HG02678 (cell line): ENCODE results near the gene UGGT2.
"Not testable (repeated sequence)": the region's sequence is repeated elsewhere in the genome, so short reads cannot be mapped to it uniquely, and the experiment has no call there.

Source experiments
- ATAC-seq: cut with Tn5 transposase; IDR thresholded peaks from one replicate; pipeline ENCODE4 v1.9.1; 2021; ENCODE audit warnings: mild to moderate bottlenecking, moderate library complexity; ENCODE audit not compliant: unreplicated experiment

The UGGT2 gene

GRCh38 chr13:95898256-95898655, 154.9 kb downstream of the UGGT2 start:
- ATAC-seq: no peak

GRCh38 chr13:95896301-95896700, 156.9 kb downstream of the UGGT2 start:
- ATAC-seq: no peak

- ATAC-seq: no peak
These were observed 159.3 kb downstream of the UGGT2 start for GRCh38 chr13:95893861-95894260.

GRCh38 chr13:95882121-95882520, 171.1 kb downstream of the UGGT2 start:
- no peak for ATAC-seq

- no peak for ATAC-seq
These were observed 172.9 kb downstream of the UGGT2 start for GRCh38 chr13:95880331-95880730.

GRCh38 chr13:95874286-95874685, 178.9 kb downstream of the UGGT2 start:
- ATAC-seq: no peak

GRCh38 chr13:95870421-95870820, 182.8 kb downstream of the UGGT2 start:
- ATAC-seq: no peak

- no peak for ATAC-seq
These were observed 188.1 kb downstream of the UGGT2 start for GRCh38 chr13:95865080-95865615.

GRCh38 chr13:95862408-95862807, 190.8 kb downstream of the UGGT2 start:
- no peak for ATAC-seq

- no peak for ATAC-seq
These were observed 191.9 kb downstream of the UGGT2 start for GRCh38 chr13:95861296-95861695.

- ATAC-seq: no peak
These were observed 194.7 kb downstream of the UGGT2 start for GRCh38 chr13:95858286-95859075.

- not testable (repeated sequence) for ATAC-seq
These were observed 207.5 kb downstream of the UGGT2 start for GRCh38 chr13:95845656-95846055.

GRCh38 chr13:95842898-95843297, 210.3 kb downstream of the UGGT2 start:
- no peak for ATAC-seq

- ATAC-seq: no peak
These were observed 211.3 kb downstream of the UGGT2 start for GRCh38 chr13:95841894-95842293.

GRCh38 chr13:95834134-95834765, 219.0 kb downstream of the UGGT2 start:
- ATAC-seq: peak; percentile 92

GRCh38 chr13:95833719-95834118, 219.5 kb downstream of the UGGT2 start:
- no peak for ATAC-seq

GRCh38 chr13:95833126-95833525, 220.1 kb downstream of the UGGT2 start:
- no peak for ATAC-seq

GRCh38 chr13:95822303-95822702, 230.9 kb downstream of the UGGT2 start:
- no peak for ATAC-seq

GRCh38 chr13:95814495-95814894, 238.7 kb downstream of the UGGT2 start:
- no peak for ATAC-seq

GRCh38 chr13:95813139-95813538, 240.1 kb downstream of the UGGT2 start:
- ATAC-seq: no peak

GRCh38 chr13:95809429-95809828, 243.8 kb downstream of the UGGT2 start:
- ATAC-seq: no peak

- ATAC-seq: no peak
These were observed 247.3 kb downstream of the UGGT2 start for GRCh38 chr13:95805921-95806320.
